Neural progenitor cell (in vitro differentiated cells): ENCODE results near the gene CD44.

Source experiments
- EZH2 ChIP-seq: fragments of 200-600 bp; sonication (generic); IDR thresholded peaks from 2 replicates; pipeline ENCODE4 v1.6.1; 2017; ENCODE audit warnings: antibody characterized with exemption, mild to moderate bottlenecking, moderate library complexity
- EZH2phosphoT487 ChIP-seq: fragments of 200-600 bp; sonication (generic); IDR thresholded peaks from 2 replicates; pipeline ENCODE4 v1.6.1; 2017; ENCODE audit warnings: antibody characterized with exemption
- TF ChIP-seq, protein P1 (sequence below): fragments of 200-600 bp; sonication (generic); IDR thresholded peaks from 2 replicates; pipeline ENCODE4 v1.5.1; 2017; ENCODE audit warnings: antibody characterized with exemption, mild to moderate bottlenecking

DNA sequence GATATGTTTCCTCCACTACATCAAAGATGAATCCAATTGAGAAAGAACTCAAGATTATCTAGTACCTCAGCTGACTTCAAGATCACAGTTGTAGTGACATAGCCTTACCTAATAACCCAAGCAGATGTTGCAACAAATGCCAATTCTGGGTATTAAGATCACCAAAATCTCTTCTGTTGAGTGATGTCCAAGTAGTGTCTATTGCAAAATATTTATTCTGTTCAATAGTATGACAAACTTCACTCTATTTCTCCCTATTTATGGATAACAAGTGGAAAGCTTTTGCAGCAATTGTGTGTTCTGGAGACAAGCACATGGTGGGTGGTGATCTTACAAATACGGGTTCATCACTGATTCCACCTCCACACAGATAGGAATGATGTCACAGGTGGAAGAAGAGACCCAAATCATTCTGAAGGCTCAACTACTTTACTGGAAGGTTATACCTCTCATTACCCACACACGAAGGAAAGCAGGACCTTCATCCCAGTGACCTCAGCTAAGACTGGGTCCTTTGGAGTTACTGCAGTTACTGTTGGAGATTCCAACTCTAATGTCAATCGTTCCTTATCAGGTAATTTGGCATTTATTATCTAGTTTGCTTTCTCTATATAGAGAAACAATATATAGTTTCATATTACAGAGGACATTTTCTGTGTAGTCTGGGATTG lies 72.0 kb downstream of the CD44 start:
- TF ChIP-seq EZH2 (no peak), EZH2phosphoT487 (no peak)
- TF ChIP-seq, protein P1, sequence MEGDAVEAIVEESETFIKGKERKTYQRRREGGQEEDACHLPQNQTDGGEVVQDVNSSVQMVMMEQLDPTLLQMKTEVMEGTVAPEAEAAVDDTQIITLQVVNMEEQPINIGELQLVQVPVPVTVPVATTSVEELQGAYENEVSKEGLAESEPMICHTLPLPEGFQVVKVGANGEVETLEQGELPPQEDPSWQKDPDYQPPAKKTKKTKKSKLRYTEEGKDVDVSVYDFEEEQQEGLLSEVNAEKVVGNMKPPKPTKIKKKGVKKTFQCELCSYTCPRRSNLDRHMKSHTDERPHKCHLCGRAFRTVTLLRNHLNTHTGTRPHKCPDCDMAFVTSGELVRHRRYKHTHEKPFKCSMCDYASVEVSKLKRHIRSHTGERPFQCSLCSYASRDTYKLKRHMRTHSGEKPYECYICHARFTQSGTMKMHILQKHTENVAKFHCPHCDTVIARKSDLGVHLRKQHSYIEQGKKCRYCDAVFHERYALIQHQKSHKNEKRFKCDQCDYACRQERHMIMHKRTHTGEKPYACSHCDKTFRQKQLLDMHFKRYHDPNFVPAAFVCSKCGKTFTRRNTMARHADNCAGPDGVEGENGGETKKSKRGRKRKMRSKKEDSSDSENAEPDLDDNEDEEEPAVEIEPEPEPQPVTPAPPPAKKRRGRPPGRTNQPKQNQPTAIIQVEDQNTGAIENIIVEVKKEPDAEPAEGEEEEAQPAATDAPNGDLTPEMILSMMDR, result no peak
